Dendritic cell treated with granulocyte-macrophage colony-stimulating factor and Interleukin-4, amounts not matched to agents 40 ng/mL and 50 ng/mL, for 4 days (primary cell): ENCODE measurements around the gene MMP1.
A peak's percentile ranks its signal among the peaks of the same experiment; 100 is the strongest.

Experiments
- H3K27ac Mint-ChIP-seq: one replicate; pipeline ENCODE4 v1.8.0; 2022; ENCODE audit warnings: mild to moderate bottlenecking, mixed read lengths
- H3K27me3 Mint-ChIP-seq: one replicate; pipeline ENCODE4 v1.8.0; 2022; ENCODE audit warnings: mild to moderate bottlenecking, mixed read lengths
- H3K36me3 Mint-ChIP-seq: one replicate; pipeline ENCODE4 v1.8.0; 2022; ENCODE audit warnings: low read depth, mixed read lengths
- H3K4me1 Mint-ChIP-seq: one replicate; pipeline ENCODE4 v1.8.0; 2022; ENCODE audit warnings: low read depth, mixed read lengths
- H3K4me3 Mint-ChIP-seq: one replicate; pipeline ENCODE4 v1.8.0; 2022; ENCODE audit warnings: mild to moderate bottlenecking, moderate library complexity, mixed read lengths
- H3K9me3 Mint-ChIP-seq: one replicate; pipeline ENCODE4 v1.8.0; 2022; ENCODE audit warnings: mixed read lengths
- intact Hi-C: fragments of 100-400 bp; cut with micrococcal nuclease; formaldehyde crosslinking; loops from one replicate; pipeline ENCODE4 v1.15.0; 2022

Gene MMP1

GRCh38 chr11:102798012-102798746 lies at the start of gene MMP1:
TSS of gene MMP1 (minus strand) at chr11:102798160. CDS start at chr11:102798092, 68 bp downstream.
- H3K4me1 Mint-ChIP-seq: peaks cover 6% of the 10 kb centered on the region
- H3K27ac Mint-ChIP-seq: no peak within 1 kb of the TSS
- H3K36me3 Mint-ChIP-seq: no peaks in the 10 kb centered on the region
- H3K27me3 Mint-ChIP-seq: peaks cover 10% of the 10 kb centered on the region
- intact Hi-C loops: no loop called here
- no peak within 1 kb of the TSS for H3K4me3 Mint-ChIP-seq
- no peaks in the 10 kb centered on the region for H3K9me3 Mint-ChIP-seq

- intact Hi-C loops: no loop called here
- H3K4me3 Mint-ChIP-seq: no peak overlapping the region
- H3K9me3 Mint-ChIP-seq: no peaks in the 10 kb centered on the region
- H3K27ac Mint-ChIP-seq: no peak overlapping the region
- H3K27me3 Mint-ChIP-seq: peaks cover 22% of the 10 kb centered on the region
- no peaks in the 10 kb centered on the region for H3K36me3 Mint-ChIP-seq
- no peaks in the 10 kb centered on the region for H3K4me1 Mint-ChIP-seq
Measured at GRCh38 chr11:102846292-102846691, 48.3 kb upstream of the MMP1 start.

- H3K36me3 Mint-ChIP-seq: no peaks in the 10 kb centered on the region
- peaks cover 22% of the 10 kb centered on the region for H3K27me3 Mint-ChIP-seq
- H3K27ac Mint-ChIP-seq: no peak within 1 kb of the TSS
- intact Hi-C loops: no loop called here
- no peak within 1 kb of the TSS for H3K4me3 Mint-ChIP-seq
- H3K9me3 Mint-ChIP-seq: no peaks in the 10 kb centered on the region
- H3K4me1 Mint-ChIP-seq: no peaks in the 10 kb centered on the region
Measured at GRCh38 chr11:102843489-102843888, 45.5 kb upstream of the MMP1 start, which contains the start of gene MMP3. TSS of gene MMP3 (minus strand) at chr11:102843609. CDS start at chr11:102843546, 63 bp downstream.

- Mint-ChIP-seq H3K27me3 (peaks cover 25% of the 10 kb centered on the region), H3K9me3 (no peaks in the 10 kb centered on the region), H3K36me3 (no peaks in the 10 kb centered on the region), H3K4me3 (no peak overlapping the region), H3K27ac (no peak overlapping the region), H3K4me1 (no peaks in the 10 kb centered on the region)
- intact Hi-C loops: no loop called here
Measured at GRCh38 chr11:102842930-102843329, 45.0 kb upstream of the MMP1 start.

- peaks cover 28% of the 10 kb centered on the region for H3K27me3 Mint-ChIP-seq
- H3K27ac Mint-ChIP-seq: no peak overlapping the region
- H3K4me1 Mint-ChIP-seq: no peaks in the 10 kb centered on the region
- intact Hi-C loops: no loop called here
- no peak overlapping the region for H3K4me3 Mint-ChIP-seq
- no peaks in the 10 kb centered on the region for H3K36me3 Mint-ChIP-seq
- no peaks in the 10 kb centered on the region for H3K9me3 Mint-ChIP-seq
Measured at GRCh38 chr11:102840018-102840417, 42.1 kb upstream of the MMP1 start.

GRCh38 chr11:102837646-102838045 lies 39.7 kb upstream of the MMP1 start:
- Mint-ChIP-seq H3K9me3 (no peaks in the 10 kb centered on the region), H3K4me3 (no peak overlapping the region), H3K4me1 (no peaks in the 10 kb centered on the region), H3K27me3 (peaks cover 34% of the 10 kb centered on the region), H3K36me3 (no peaks in the 10 kb centered on the region), H3K27ac (no peak overlapping the region)
- intact Hi-C loops: loop anchor here (10.0 kb wide), 1 partner anchor 217 kb away; no protein-coding TSS in a partner anchor

GRCh38 chr11:102837156-102837555 lies 39.2 kb upstream of the MMP1 start:
- H3K4me3 Mint-ChIP-seq: no peak overlapping the region
- H3K36me3 Mint-ChIP-seq: no peaks in the 10 kb centered on the region
- no peaks in the 10 kb centered on the region for H3K4me1 Mint-ChIP-seq
- no peak overlapping the region for H3K27ac Mint-ChIP-seq
- intact Hi-C loops: loop anchor here (10.0 kb wide), 1 partner anchor 218 kb away; no protein-coding TSS in a partner anchor
- H3K9me3 Mint-ChIP-seq: no peaks in the 10 kb centered on the region
- peaks cover 39% of the 10 kb centered on the region for H3K27me3 Mint-ChIP-seq

- no peak overlapping the region for H3K27ac Mint-ChIP-seq
- no peaks in the 10 kb centered on the region for H3K36me3 Mint-ChIP-seq
- intact Hi-C loops: loop anchor here (10.0 kb wide), 1 partner anchor 218 kb away; no protein-coding TSS in a partner anchor
- no peak overlapping the region for H3K4me3 Mint-ChIP-seq
- H3K27me3 Mint-ChIP-seq: peaks cover 46% of the 10 kb centered on the region
- H3K4me1 Mint-ChIP-seq: peaks cover 3% of the 10 kb centered on the region
- no peaks in the 10 kb centered on the region for H3K9me3 Mint-ChIP-seq
Measured at GRCh38 chr11:102836290-102836875, 38.4 kb upstream of the MMP1 start.

- Mint-ChIP-seq H3K4me1 (peaks cover 11% of the 10 kb centered on the region), H3K9me3 (no peaks in the 10 kb centered on the region), H3K27me3 (peaks cover 57% of the 10 kb centered on the region)
Measured at GRCh38 chr11:102833731-102834130, 35.8 kb upstream of the MMP1 start.

GRCh38 chr11:102832612-102833011 lies 34.7 kb upstream of the MMP1 start:
- H3K4me3 Mint-ChIP-seq: no peak overlapping the region
- no peaks in the 10 kb centered on the region for H3K36me3 Mint-ChIP-seq
- H3K4me1 Mint-ChIP-seq: peaks cover 11% of the 10 kb centered on the region
- peaks cover 51% of the 10 kb centered on the region for H3K27me3 Mint-ChIP-seq
- H3K27ac Mint-ChIP-seq: no peak overlapping the region
- H3K9me3 Mint-ChIP-seq: no peaks in the 10 kb centered on the region
- intact Hi-C loops: loop anchor here (5.0 to 10.0 kb wide), 2 partner anchors 80 to 222 kb away; no protein-coding TSS in a partner anchor

More at GRCh38 chr11:102833731-102834130, 35.8 kb upstream of the MMP1 start:
- Mint-ChIP-seq H3K4me3 (no peak overlapping the region), H3K27ac (no peak overlapping the region), H3K36me3 (no peaks in the 10 kb centered on the region)
- intact Hi-C loops: loop anchor here (5.0 to 10.0 kb wide), 2 partner anchors 79 to 221 kb away; no protein-coding TSS in a partner anchor

- peaks cover 11% of the 10 kb centered on the region for H3K4me1 Mint-ChIP-seq
- H3K4me3 Mint-ChIP-seq: peak overlapping the region; percentile 64
- intact Hi-C loops: loop anchor here (5.0 to 10.0 kb wide), 2 partner anchors 81 to 223 kb away; no protein-coding TSS in a partner anchor
- H3K9me3 Mint-ChIP-seq: no peaks in the 10 kb centered on the region
- peak overlapping the region; percentile 37 for H3K27ac Mint-ChIP-seq
- H3K36me3 Mint-ChIP-seq: no peaks in the 10 kb centered on the region
- H3K27me3 Mint-ChIP-seq: peaks cover 51% of the 10 kb centered on the region
Measured at GRCh38 chr11:102831489-102832440, 33.8 kb upstream of the MMP1 start.

GRCh38 chr11:102831128-102831488 lies 33.1 kb upstream of the MMP1 start:
- intact Hi-C loops: loop anchor here (5.0 to 10.0 kb wide), 2 partner anchors 81 to 224 kb away; no protein-coding TSS in a partner anchor
- Mint-ChIP-seq H3K27ac (peak overlapping the region; percentile 37), H3K27me3 (peaks cover 47% of the 10 kb centered on the region), H3K4me3 (no peak overlapping the region), H3K4me1 (peaks cover 11% of the 10 kb centered on the region), H3K9me3 (no peaks in the 10 kb centered on the region), H3K36me3 (no peaks in the 10 kb centered on the region)

GRCh38 chr11:102830001-102830727 lies 32.2 kb upstream of the MMP1 start:
- Mint-ChIP-seq H3K36me3 (no peaks in the 10 kb centered on the region), H3K27ac (no peak overlapping the region), H3K9me3 (no peaks in the 10 kb centered on the region), H3K4me3 (no peak overlapping the region), H3K4me1 (peaks cover 11% of the 10 kb centered on the region), H3K27me3 (peaks cover 43% of the 10 kb centered on the region)
- intact Hi-C loops: loop anchor here (5.0 to 10.0 kb wide), 2 partner anchors 82 to 225 kb away; no protein-coding TSS in a partner anchor
